B cell (primary cell): ENCODE data around the gene MTX1. TPM values are rescaled to one million over a fixed set of nuclear protein-coding genes. Genes with fewer than 3 reads are reported as not detected.

ENCODE experiments used
- ATAC-seq: fragments of 200-7000 bp; cut with Tn5 transposase; one replicate; pipeline ENCODE4 v1.10.0; 2021; ENCODE audit warnings: low read depth, mild to moderate bottlenecking, moderate number of reproducible peaks, moderate library complexity
- CTCF ChIA-PET: fragments of 350-600 bp; sonication (Branson Sonifier 250); formaldehyde crosslinking; loops from one replicate; lab custom pipeline; 2021; ENCODE audit warnings: antibody characterized with exemption, inconsistent platforms; lab: Charles Lee
- POLR2A ChIA-PET: fragments of 350-600 bp; sonication (Branson Sonifier 250); formaldehyde crosslinking; loops from one replicate; lab custom pipeline; 2021; ENCODE audit warnings: antibody characterized with exemption; lab: Charles Lee
- DNase-seq: peaks from one replicate; pipeline ENCODE4 v3.0.0; 2013
- H2AFZ ChIP-seq: 2 replicates; pipeline ENCODE4 v1.6.1; 2012; ENCODE audit warnings: mild to moderate bottlenecking, low read depth, low read length; ENCODE audit not compliant: insufficient read depth, poor library complexity, severe bottlenecking
- H3K27ac ChIP-seq, 2 donors: 1 replicate in 1 of 2; 2 replicates in 1 of 2; pipeline ENCODE4 v1.5.1; 2012 to 2013; ENCODE audit warnings: low read length in 2 of 2, mild to moderate bottlenecking in 2 of 2, moderate library complexity in 1 of 2
- H3K27me3 ChIP-seq, 4 experiments: fragments of 200-600 bp in 1 of 4; sonication (generic) in 1 of 4; replicated peaks in 1 of 4; 1 replicate in 2 of 4; 2 replicates in 2 of 4; pipeline versions ENCODE4 v1.6.1 to v1.7.0; 2013 to 2016; ENCODE audit warnings: low read length in 3 of 4, mild to moderate bottlenecking in 2 of 4, mixed read lengths in 1 of 4, moderate library complexity in 1 of 4; ENCODE audit not compliant: insufficient read depth in 4 of 4, control insufficient read depth in 3 of 4; ENCODE audit errors: control extremely low read depth in 1 of 4
- H3K36me3 ChIP-seq, 2 experiments: replicated peaks in 1 of 2; 1 replicate in 1 of 2; 2 replicates in 1 of 2; pipeline versions ENCODE4 v1.6.1 to v1.7.1; 2013; ENCODE audit warnings: low read length in 1 of 2; ENCODE audit not compliant: insufficient read depth in 2 of 2, control insufficient read depth in 1 of 2; ENCODE audit errors: control extremely low read depth in 1 of 2, extremely low read depth in 1 of 2
- H3K4me1 ChIP-seq, 2 donors: fragments of 200-600 bp in 1 of 2; sonication (generic) in 1 of 2; 1 replicate in 1 of 2; 2 replicates in 1 of 2; pipeline versions ENCODE4 v1.5.1 to v1.6.1; 2013 to 2017; ENCODE audit warnings: low read length in 2 of 2; ENCODE audit not compliant: control insufficient read depth in 2 of 2, insufficient read depth in 2 of 2
- H3K4me2 ChIP-seq: replicated peaks from 2 replicates; pipeline ENCODE3; 2012; ENCODE audit warnings: mild to moderate bottlenecking, low read depth, low read length; ENCODE audit not compliant: poor library complexity, severe bottlenecking
- H3K4me3 ChIP-seq, 5 experiments: fragments of 200-600 bp in 1 of 5; sonication (generic) in 1 of 5; 1 replicate in 3 of 5; 2 replicates in 2 of 5; pipeline versions ENCODE4 v1.5.1 to v1.7.0; 2011 to 2016; ENCODE audit warnings: low read length in 4 of 5, mild to moderate bottlenecking in 4 of 5, low read depth in 2 of 5, control low read depth in 1 of 5, moderate library complexity in 1 of 5; ENCODE audit not compliant: insufficient read depth in 1 of 5; ENCODE audit errors: control extremely low read depth in 1 of 5, extremely low read depth in 1 of 5
- H3K79me2 ChIP-seq: fragments of 200-600 bp; sonication (generic); one replicate; pipeline ENCODE4 v1.6.0; 2016; ENCODE audit warnings: low read length; ENCODE audit not compliant: control insufficient read depth, insufficient read depth
- H3K9ac ChIP-seq: fragments of 200-600 bp; sonication (generic); 2 replicates; pipeline ENCODE4 v1.6.1; 2017; ENCODE audit warnings: mild to moderate bottlenecking, low read length, moderate library complexity
- H3K9me3 ChIP-seq, 3 donors: one replicate each; pipeline versions ENCODE4 v1.6.1 to v1.7.1; 2013; ENCODE audit warnings: low read length in 2 of 3; ENCODE audit not compliant: control insufficient read depth in 2 of 3, insufficient read depth in 1 of 3; ENCODE audit errors: control extremely low read depth in 1 of 3
- H4K20me1 ChIP-seq: 2 replicates; pipeline ENCODE4 v1.6.0; 2012; ENCODE audit warnings: mild to moderate bottlenecking, low read length; ENCODE audit not compliant: insufficient read depth, control insufficient read depth, poor library complexity, severe bottlenecking
- H3K27ac Mint-ChIP-seq: one replicate; pipeline ENCODE4 v1.8.0; 2021; ENCODE audit warnings: mixed read lengths
- H3K27me3 Mint-ChIP-seq: one replicate; pipeline ENCODE4 v1.8.0; 2021; ENCODE audit warnings: mixed read lengths
- H3K4me1 Mint-ChIP-seq: one replicate; pipeline ENCODE4 v1.8.0; 2021; ENCODE audit warnings: mixed read lengths
- H3K4me3 Mint-ChIP-seq: one replicate; pipeline ENCODE4 v1.8.0; 2021; ENCODE audit warnings: mixed read lengths
- H3K9me3 Mint-ChIP-seq: one replicate; pipeline ENCODE4 v1.8.0; 2022; ENCODE audit warnings: mixed read lengths; ENCODE audit not compliant: insufficient read depth
- EZH2 ChIP-seq: IDR thresholded peaks from 2 replicates; pipeline ENCODE4 v1.6.1; 2012; ENCODE audit warnings: borderline replicate concordance, low read depth, mild to moderate bottlenecking, moderate library complexity, low read length; ENCODE audit not compliant: insufficient read depth, poor library complexity, severe bottlenecking
- WGBS: methylation state at CpG from one replicate; pipeline ENCODE4 v1.1.5; 2013; ENCODE audit warnings: missing lambda C conversion rate; ENCODE audit not compliant: insufficient coverage; 5-methylcytosine and 5-hydroxymethylcytosine counted together
- intact Hi-C: fragments of 100-400 bp; cut with micrococcal nuclease; formaldehyde crosslinking; loops from one replicate; pipeline ENCODE4 v1.10.0; 2022
- polyA plus RNA-seq: library from polyadenylated mRNA; depleted of rRNA; stranded (reverse); fragments of >200 nt; gene quantifications from 2 replicates; pipeline ENCODE4 v1.2.3, GENCODE V29; 2012
- total RNA-seq, 2 donors: library from RNA; stranded (reverse); fragments of 120-200 nt in 1 of 2; gene quantifications; 1 replicate in 1 of 2; 2 replicates in 1 of 2; pipeline versions ENCODE4 v1.2.3 to v1.2.4, GENCODE V29; 2013 to 2022
- TF ChIP-seq, protein P1 (sequence below): fragments of 200-600 bp; IDR thresholded peaks from one replicate; pipeline ENCODE4 v1.8.0; 2022; ENCODE audit warnings: antibody characterized with exemption, mild to moderate bottlenecking

Gene MTX1
- total and polyA plus RNA-seq, 2 donors (not counting 1 experiment from before 2014, with no cell fraction given), result 19.0 to 40.4 TPM

DNA sequence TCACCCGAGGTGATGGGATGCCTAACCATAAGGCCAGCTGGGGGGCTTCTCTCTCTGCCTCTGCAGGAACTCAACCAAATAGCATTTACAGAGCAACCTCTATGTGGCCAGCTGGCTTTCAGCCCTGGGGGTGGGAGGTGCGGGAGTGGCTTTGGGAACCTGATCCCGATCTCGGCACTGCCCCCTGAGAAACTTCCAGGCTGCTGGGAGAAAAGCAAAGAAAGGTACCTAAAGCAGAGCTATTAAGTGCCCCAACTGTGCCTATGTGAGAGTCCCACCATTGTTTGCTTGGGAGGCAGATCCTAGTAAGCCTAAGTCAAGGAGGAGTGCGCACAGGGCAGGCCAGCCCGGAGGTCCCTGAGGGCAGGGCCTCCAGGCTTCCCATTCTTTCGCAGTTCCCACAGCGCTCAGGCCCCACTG lies 42.4 kb upstream of the MTX1 start:
- peak overlapping the region; percentile 60 for H2AFZ ChIP-seq
- no peak overlapping the region for H3K27ac ChIP-seq
- H4K20me1 ChIP-seq, result no peaks in the 10 kb centered on the region
- Mint-ChIP-seq H3K4me1 (peaks cover 20% of the 10 kb centered on the region), H3K4me3 (no peak overlapping the region), H3K27ac (peak overlapping the region; percentile 56), H3K9me3 (no peaks in the 10 kb centered on the region), H3K27me3 (no peaks in the 10 kb centered on the region)
- DNase-seq (peak; percentile 28), ATAC-seq (no peak)
- intact Hi-C loops, result loop anchor here (5.0 kb wide), 1 partner anchor 39 kb away; the partner anchor contains the start of gene EFNA1
- peaks cover 19% of the 10 kb centered on the region for H3K79me2 ChIP-seq
- H3K4me1 ChIP-seq, result peaks cover 10 to 22% of the 10 kb centered on the region in 2 donors
- H3K9ac ChIP-seq, result no peak overlapping the region
- TF ChIP-seq, protein P1, sequence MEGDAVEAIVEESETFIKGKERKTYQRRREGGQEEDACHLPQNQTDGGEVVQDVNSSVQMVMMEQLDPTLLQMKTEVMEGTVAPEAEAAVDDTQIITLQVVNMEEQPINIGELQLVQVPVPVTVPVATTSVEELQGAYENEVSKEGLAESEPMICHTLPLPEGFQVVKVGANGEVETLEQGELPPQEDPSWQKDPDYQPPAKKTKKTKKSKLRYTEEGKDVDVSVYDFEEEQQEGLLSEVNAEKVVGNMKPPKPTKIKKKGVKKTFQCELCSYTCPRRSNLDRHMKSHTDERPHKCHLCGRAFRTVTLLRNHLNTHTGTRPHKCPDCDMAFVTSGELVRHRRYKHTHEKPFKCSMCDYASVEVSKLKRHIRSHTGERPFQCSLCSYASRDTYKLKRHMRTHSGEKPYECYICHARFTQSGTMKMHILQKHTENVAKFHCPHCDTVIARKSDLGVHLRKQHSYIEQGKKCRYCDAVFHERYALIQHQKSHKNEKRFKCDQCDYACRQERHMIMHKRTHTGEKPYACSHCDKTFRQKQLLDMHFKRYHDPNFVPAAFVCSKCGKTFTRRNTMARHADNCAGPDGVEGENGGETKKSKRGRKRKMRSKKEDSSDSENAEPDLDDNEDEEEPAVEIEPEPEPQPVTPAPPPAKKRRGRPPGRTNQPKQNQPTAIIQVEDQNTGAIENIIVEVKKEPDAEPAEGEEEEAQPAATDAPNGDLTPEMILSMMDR, result no peak
- TF ChIP-seq EZH2, result no peak
- H3K27me3 ChIP-seq, result no peaks in the 10 kb centered on the region
- WGBS, result 34% methylated on average over 7 of the region's 8 CpGs
- ChIA-PET POLR2A (no interaction called here), CTCF (interaction anchor here (0.6 to 10.6 kb wide), 13 partner anchors 11 to 122 kb away, joined by 3 to 307 read pairs (median 9); partner anchors contain the start of gene EFNA1)
- peaks cover 0 to 10% (median 0%) of the 10 kb centered on the region in 3 donors for H3K9me3 ChIP-seq
- no peak overlapping the region for H3K4me3 ChIP-seq
- peak overlapping the region; percentile 77 for H3K4me2 ChIP-seq
- H3K36me3 ChIP-seq, result peaks cover 0 to 21% of the 10 kb centered on the region in 2 experiments
